Astrocyte (in vitro differentiated cells and primary cell): ENCODE measurements around the gene PARD6A.

ENCODE experiments used
- CTCF ChIP-seq: IDR thresholded peaks from 2 replicates; pipeline ENCODE4 v1.5.1; 2011; ENCODE audit warnings: low read depth, mild to moderate bottlenecking, inconsistent platforms, low read length, moderate library complexity; ENCODE audit not compliant: insufficient read depth
- EZH2 ChIP-seq: IDR thresholded peaks from 2 replicates; pipeline ENCODE4 v1.6.1; 2012; ENCODE audit warnings: mild to moderate bottlenecking, low read length, inconsistent platforms; ENCODE audit not compliant: insufficient read depth

GRCh38 chr16:67707210-67707609 is 46.5 kb downstream of the PARD6A start:
- TF ChIP-seq CTCF (no peak), EZH2 (no peak)
